Psoas muscle (tissue), 8 donors: Measurements from ENCODE around the gene BAD. TPM values are rescaled to one million over a fixed set of nuclear protein-coding genes. Genes with fewer than 3 reads are reported as not detected.

Experiments
- ATAC-seq, 4 donors: fragments of 200-7000 bp; cut with Tn5 transposase; one replicate each; pipeline ENCODE4 v1.9.1; 2020; ENCODE audit warnings: moderate library complexity in 3 of 4, mild to moderate bottlenecking in 2 of 4
- DNase-seq, 2 donors: peaks; one replicate each; pipeline ENCODE4 v3.0.0-alpha.2; 2020
- H3K27ac ChIP-seq: fragments of 200-600 bp; one replicate; pipeline ENCODE4 v1.8.0; 2022
- H3K27me3 ChIP-seq, 3 donors: fragments of 200-600 bp in 1 of 3; one replicate each; pipeline versions ENCODE4 v1.6.1 to v1.8.0; 2013 to 2022; ENCODE audit warnings: low read length in 2 of 3, mild to moderate bottlenecking in 2 of 3, moderate library complexity in 1 of 3; ENCODE audit not compliant: insufficient read depth in 3 of 3
- H3K36me3 ChIP-seq, 2 donors: fragments of 200-600 bp in 1 of 2; one replicate each; pipeline versions ENCODE4 v1.6.1 to v1.8.0; 2013 to 2022; ENCODE audit warnings: low read depth in 1 of 2, mild to moderate bottlenecking in 1 of 2, moderate library complexity in 1 of 2; ENCODE audit not compliant: insufficient read depth in 1 of 2
- H3K4me1 ChIP-seq: fragments of 200-600 bp; one replicate; pipeline ENCODE4 v1.8.0; 2022
- H3K4me3 ChIP-seq: fragments of 200-600 bp; one replicate; pipeline ENCODE4 v1.8.0; 2022; ENCODE audit warnings: mild to moderate bottlenecking
- H3K9me3 ChIP-seq: fragments of 200-600 bp; one replicate; pipeline ENCODE4 v1.8.0; 2022
- CTCF ChIP-seq: fragments of 200-600 bp; IDR thresholded peaks from one replicate; pipeline ENCODE4 v1.8.0; 2022; ENCODE audit warnings: antibody characterized with exemption
- WGBS, 3 donors: extraction: QIAGEN DNeasy Blood & Tissue Kit; methylation state at CpG; one replicate each; pipeline versions ENCODE4 v1.1.6 to v1.1.7; 2013; 5-methylcytosine and 5-hydroxymethylcytosine counted together
- intact Hi-C, 2 donors: fragments of 100-400 bp; cut with DNase I; formaldehyde crosslinking; loops; one replicate each; pipeline versions ENCODE4 v1.11.0 to v1.14.2; 2022
- polyA plus RNA-seq, 3 donors: library from polyadenylated mRNA; stranded (reverse); fragments of 200-250 nt; gene quantifications; one replicate each; pipeline ENCODE4 v1.2.3, GENCODE V29; 2013
- total RNA-seq, 4 donors: library from RNA; stranded (reverse); fragmentation: NEBNext Ultra II Directional in 2 of 4; extraction: Animal tissue kit (Norgen Biotek cat#: 25700) in 2 of 4; gene quantifications; one replicate each; pipeline versions ENCODE4 v1.2.1 to v1.2.4, GENCODE V29; 2021 to 2023
- donor health status: healthy with polysubstance abuse.
- donor health status: DM: no; HTN: no; CAD: no; lungs with moderate emphysema.
- donor health status: Bipolar disorder and iron deficiency.
- donor health status: healthy.
- donor health status: DM: yes; HTN: yes; CAD: no.
- donor health status: DM: no; HTN: no; CAD: no.
- donor health status: DM: no; HTN: no; CAD: no.
- donor health status: DM: yes; HTN: yes; CAD: no.

Gene BAD
- total and polyA plus RNA-seq, 7 donors: 27.7 to 135 (median 30.5) TPM

GRCh38 chr11:64229744-64230170, 54.7 kb downstream of the BAD start:
- whole genome bisulfite sequencing, 3 donors: 25 to 33% (median 26%) methylated on average over 13 of the region's 13 CpGs
- H3K4me3 ChIP-seq: peak overlapping the region; percentile 85
- peaks cover 0 to under 1% of the 10 kb centered on the region in 2 donors for H3K36me3 ChIP-seq
- intact Hi-C loops: loop anchor here in 1 of 2 donors (5.0 kb wide), 1 partner anchor 42 kb away; the partner anchor contains the start of gene STIP1
- no peak for ATAC-seq
- H3K4me1 ChIP-seq: peaks cover 46% of the 10 kb centered on the region
- no peak for DNase-seq
- H3K9me3 ChIP-seq: no peaks in the 10 kb centered on the region
- no peak for TF ChIP-seq CTCF
- H3K27ac ChIP-seq: peak overlapping the region; percentile 95
- H3K27me3 ChIP-seq: no peaks in the 10 kb centered on the region

- intact Hi-C loops: loop anchor here in 1 of 2 donors (5.0 kb wide), 1 partner anchor 42 kb away; the partner anchor contains the start of gene STIP1
- no peak for ATAC-seq
- Histone ChIP-seq H3K4me3 (peak overlapping the region; percentile 85), H3K27ac (peak overlapping the region; percentile 95), H3K9me3 (no peaks in the 10 kb centered on the region), H3K27me3 (no peaks in the 10 kb centered on the region), H3K4me1 (peaks cover 51% of the 10 kb centered on the region), H3K36me3 (peaks cover 0 to 6% of the 10 kb centered on the region in 2 donors)
- WGBS, 3 donors: 84 to 86% (median 84%) methylated on average over 12 of the region's 12 CpGs
- no peak for TF ChIP-seq CTCF
- DNase-seq: no peak
Measured at GRCh38 chr11:64229090-64229743, 55.2 kb downstream of the BAD start.

GRCh38 chr11:64227405-64227956, 57.0 kb downstream of the BAD start:
- WGBS, 3 donors: 55 to 83% (median 72%) methylated on average over 2 to 3 of the region's 3 CpGs
- no peak for TF ChIP-seq CTCF
- H3K36me3 ChIP-seq: peaks cover 0 to 15% of the 10 kb centered on the region in 2 donors
- H3K27ac ChIP-seq: peak overlapping the region; percentile 91
- H3K27me3 ChIP-seq: no peaks in the 10 kb centered on the region
- H3K4me3 ChIP-seq: peak overlapping the region; percentile 74
- H3K4me1 ChIP-seq: peaks cover 52% of the 10 kb centered on the region
- no peak for ATAC-seq
- intact Hi-C loops: loop anchor here in 1 of 2 donors (5.0 kb wide), 1 partner anchor 40 kb away; the partner anchor contains the start of gene STIP1
- H3K9me3 ChIP-seq: no peaks in the 10 kb centered on the region
- no peak for DNase-seq

DNA sequence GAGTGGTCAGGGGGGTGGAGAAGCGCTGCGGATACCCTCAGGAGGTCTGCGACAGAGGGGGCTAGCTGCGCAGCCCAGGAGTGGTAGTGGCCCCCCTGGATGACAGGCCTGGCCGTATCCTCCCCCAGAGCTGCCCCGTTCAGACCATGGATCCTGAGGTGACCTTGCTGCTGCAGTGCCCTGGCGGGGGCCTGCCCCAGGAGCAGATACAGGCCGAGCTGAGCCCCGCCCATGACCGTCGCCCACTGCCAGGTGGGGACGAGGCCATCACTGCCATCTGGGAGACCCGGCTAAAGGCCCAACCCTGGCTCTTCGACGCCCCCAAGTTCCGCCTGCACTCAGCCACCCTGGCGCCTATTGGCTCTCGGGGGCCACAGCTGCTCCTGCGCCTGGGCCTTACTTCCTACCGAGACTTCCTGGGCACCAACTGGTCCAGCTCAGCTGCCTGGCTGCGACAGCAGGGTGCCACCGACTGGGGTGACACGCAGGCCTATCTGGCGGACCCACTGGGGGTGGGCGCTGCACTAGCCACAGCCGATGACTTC, 57.9 kb downstream of the BAD start:
- no peaks in the 10 kb centered on the region for H3K9me3 ChIP-seq
- intact Hi-C loops: loop anchor here in 1 of 2 donors (5.0 kb wide), 1 partner anchor 39 kb away; the partner anchor contains the start of gene STIP1

More for the DNA sequence above, 57.9 kb downstream of the BAD start:
- H3K27me3 ChIP-seq: no peaks in the 10 kb centered on the region
- peaks cover 57% of the 10 kb centered on the region for H3K4me1 ChIP-seq
- 6 to 13% (median 9%) methylated on average over 22 to 26 of the region's 26 CpGs for WGBS, 3 donors
- no peak for TF ChIP-seq CTCF
- H3K27ac ChIP-seq: peak overlapping the region; percentile 91
- H3K36me3 ChIP-seq: peaks cover 0 to 16% of the 10 kb centered on the region in 2 donors
- peak overlapping the region; percentile 74 for H3K4me3 ChIP-seq
- DNase-seq: peak; percentile 69 to 76
- ATAC-seq: peak; percentile 43 to 59 (median 56)
